GM19455 (cell line): ENCODE results near the gene TIFAB.

ENCODE experiments used
- ATAC-seq: cut with Tn5 transposase; IDR thresholded peaks from one replicate; pipeline ENCODE4 v1.9.1; 2021; ENCODE audit not compliant: unreplicated experiment

TIFAB gene

DNA sequence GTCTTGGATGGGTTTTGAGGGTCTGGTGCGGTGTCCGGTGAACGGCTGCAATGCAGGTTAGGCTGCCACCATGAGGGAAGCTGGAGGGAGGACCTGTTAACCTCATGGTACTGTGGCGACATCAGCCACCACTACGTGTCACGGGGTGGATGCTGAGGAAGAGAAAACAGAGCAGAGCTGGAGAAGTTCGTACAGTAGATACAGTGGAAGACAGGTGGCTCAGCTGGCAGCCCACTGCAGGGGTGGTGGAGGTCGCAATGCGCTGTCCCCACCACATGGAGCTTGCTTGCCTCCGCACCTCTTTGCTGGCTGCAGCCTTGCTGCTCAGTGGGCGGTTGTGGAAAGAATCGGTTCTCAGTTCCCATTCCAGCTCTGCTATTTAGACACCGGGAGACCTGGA lies 7.8 kb downstream of the TIFAB start:
- ATAC-seq, result no peak

DNA sequence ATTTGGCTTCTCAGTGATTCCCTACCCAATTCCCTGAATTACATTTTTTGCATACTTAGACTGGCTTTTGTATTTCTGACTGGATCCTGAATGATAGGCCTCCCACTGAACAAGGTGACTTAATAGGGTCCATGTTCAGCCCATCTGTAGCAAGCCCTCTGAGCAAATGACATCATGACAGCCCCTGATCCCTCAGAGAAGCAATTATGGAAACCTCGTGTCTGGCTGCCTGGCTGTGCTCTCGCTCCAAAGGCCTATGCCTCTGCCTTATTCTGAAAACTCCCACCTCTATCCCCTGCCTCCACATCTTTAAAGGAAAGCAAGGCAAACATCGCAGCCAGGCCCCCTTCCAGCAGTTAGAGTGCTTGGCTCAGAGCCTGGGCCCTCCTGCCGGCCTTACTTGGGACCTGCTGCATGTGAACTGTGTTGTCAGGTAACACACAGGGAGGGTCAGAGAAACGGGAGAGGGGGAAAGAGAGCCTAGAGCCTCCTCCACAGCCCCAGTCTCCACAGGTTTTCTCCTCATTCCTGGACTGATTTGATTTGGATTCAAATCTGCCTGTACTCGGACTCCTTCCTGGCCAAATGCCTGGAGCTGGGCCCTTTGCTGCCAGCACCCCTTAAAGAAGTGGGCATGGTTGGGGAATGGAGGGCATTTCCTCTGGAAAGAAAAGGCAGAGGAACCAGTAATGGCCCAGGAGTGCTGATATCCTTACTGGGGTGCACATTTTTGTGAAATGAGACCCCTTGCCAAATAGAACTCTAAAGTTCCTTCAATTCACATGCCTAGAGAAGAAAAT lies 8.8 kb downstream of the TIFAB start:
- ATAC-seq, result no peak

DNA sequence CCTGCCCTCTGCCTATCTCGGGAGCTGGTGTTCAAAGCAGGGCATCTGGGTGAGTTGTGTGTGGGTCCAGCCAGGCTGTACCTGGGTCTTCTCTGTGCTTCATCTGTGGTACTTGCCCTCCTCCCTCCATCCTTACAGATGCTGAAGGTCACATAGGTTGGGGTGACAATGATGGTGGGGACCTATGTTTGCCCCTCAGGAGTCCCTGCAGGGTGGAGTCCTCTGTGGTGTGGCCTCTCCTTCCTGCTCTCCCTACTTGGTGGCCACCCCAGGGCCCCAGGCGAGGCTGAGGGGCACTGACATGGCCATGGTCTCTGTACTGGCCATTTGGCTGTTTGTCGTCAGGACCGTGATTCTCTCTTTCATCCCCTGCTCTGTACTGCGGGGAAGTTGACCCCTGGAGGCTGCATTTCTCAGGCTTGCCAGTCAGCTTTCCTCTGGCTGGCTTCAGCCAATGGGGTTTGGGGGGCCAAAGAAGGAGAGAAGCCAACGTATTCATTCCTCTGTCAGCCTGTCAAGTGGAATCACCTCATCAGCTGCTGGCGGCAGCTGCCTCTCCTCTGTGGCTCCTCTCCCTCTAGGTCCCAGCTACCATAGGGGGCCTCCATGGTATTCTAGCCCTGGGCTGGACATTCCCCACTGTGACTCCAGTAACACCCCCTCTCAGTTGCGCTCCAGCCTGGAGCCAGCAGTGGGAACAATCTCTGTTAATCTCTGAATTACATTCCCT lies 9.6 kb downstream of the TIFAB start:
- no peak for ATAC-seq

DNA sequence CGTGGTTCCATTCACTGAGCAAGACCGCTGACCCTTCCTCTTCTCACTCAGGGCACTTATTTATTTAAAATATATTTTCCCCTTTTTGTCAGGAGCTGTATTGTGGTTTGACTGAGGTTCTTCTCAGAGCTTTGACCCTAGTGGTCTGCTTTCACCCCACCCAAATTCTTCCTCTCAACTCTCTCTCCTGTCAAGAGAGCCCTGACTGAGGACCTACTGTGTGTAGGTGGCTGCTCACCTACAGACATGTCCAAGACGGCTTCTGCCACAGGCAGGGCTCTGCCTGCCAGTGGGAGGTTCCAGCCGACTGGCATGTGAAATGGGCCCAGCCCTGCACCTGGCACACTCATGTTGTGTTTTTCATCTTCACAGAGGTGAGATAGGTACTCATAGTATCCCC lies 10.2 kb downstream of the TIFAB start:
- no peak for ATAC-seq

DNA sequence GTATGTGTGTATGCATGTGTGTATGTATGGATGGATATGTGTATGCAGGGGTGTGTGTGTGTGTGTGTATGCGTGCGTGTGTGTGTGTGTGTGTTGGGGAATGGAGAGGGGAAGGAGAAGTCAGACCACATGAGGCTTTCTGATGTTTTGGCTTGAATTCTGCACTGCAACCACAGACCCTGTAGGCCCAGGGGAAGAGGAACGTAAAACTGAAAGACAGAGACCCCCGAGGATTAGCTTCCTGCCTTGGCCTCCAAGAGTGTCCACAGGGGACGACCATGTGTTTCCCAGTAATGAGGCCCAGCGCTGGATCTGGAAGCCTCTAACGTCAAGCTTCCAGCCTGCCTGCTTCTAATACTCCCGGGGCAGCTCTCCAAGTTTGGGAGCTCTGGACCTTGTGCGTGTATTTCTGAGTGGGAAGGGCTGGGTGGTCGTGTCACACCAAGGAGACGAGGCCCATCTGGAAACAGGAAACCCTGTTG lies 10.8 kb downstream of the TIFAB start:
- no peak for ATAC-seq

DNA sequence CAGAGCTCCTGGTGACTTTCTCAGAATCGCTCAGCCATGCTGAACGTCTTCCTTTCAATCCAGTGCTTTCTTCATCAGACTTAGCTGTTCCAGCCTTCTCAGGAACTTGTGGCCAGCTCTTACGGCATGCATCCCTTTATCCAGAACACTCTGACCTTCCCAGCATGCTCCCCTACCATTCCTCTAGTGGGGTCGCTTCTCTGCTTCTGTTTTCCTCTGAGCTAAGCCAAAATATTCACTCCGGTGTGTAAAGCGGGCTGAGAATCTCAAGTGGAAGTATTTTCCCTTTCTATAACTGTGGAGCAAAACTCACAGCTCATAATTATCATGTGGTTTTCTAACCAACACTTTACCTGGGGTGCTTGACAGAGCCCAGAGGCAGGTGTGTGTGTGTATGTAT lies 11.2 kb downstream of the TIFAB start:
- no peak for ATAC-seq

DNA sequence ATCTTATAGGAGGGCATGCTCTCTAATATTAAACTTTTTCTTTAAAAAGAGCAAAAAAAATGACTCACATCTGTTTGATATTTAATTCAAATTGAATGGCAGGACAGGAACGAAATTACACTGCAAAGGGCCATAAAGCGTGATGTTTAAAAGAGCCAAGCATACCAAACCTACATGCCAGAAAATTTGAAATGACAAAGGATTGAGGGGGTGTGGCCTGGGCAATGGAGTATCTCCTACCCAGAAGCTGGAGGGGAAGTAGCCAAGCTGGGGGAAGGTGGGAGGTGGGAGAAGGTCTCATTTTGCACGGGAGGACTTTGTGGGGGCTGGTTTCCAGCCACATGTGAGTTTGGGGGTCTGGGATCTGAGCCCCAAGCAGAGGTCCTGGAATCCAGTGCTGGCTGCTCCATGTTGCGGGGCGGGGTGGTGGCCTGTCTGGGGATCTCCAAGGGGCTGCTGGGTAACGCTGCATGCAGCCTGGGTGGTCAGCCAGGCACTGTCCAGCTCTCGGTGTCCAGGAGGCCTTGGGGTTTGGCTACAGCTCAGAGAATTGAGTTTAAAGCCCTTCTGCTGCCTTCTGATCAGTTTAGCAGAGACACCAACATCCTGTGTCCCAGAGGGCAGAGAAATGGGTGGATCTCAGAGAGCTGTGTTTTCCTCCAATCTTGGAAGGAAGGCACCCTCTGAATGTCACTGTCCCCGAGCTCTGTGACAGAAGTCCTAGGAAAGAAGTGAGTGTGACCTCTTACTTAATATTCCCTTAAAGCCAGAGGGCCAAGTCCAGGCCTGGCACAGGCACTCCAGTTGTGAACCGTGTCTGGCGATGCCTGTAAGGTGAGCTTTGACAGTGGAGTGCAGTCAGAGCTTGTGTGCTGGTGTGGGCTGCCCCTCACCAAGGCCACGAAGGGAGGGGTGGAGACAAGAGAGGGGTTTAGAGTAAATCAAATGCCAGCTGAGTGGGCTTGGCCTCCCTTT lies 12.6 kb downstream of the TIFAB start:
- ATAC-seq, result no peak

DNA sequence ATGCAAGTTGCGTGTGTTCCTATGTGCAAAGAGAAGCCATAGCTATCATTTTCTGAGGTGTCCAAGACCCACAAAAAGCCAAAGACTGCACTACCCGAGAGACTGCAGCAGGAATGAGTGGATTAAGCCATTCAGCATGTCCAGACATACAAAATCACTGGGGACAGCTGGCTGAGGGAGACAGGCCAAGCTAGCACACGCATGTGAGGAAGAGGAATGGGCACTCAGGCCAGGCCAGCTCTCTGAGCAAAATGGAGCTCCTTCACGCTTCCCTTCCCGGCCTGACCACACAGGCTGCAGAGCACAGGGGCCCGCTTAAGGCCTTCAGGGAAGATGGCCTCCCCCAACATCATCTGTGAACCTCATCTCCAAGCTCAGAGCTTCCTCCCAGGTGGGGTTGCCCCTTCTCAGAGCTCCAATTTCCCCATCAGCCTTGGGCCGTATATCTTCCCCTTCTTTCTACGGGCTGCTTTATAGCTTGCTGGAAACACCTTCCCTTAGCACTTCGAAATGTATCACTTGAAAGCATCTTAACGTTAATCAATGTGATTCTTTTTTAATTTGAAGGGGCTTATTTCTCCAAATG lies 13.4 kb downstream of the TIFAB start:
- no peak for ATAC-seq

DNA sequence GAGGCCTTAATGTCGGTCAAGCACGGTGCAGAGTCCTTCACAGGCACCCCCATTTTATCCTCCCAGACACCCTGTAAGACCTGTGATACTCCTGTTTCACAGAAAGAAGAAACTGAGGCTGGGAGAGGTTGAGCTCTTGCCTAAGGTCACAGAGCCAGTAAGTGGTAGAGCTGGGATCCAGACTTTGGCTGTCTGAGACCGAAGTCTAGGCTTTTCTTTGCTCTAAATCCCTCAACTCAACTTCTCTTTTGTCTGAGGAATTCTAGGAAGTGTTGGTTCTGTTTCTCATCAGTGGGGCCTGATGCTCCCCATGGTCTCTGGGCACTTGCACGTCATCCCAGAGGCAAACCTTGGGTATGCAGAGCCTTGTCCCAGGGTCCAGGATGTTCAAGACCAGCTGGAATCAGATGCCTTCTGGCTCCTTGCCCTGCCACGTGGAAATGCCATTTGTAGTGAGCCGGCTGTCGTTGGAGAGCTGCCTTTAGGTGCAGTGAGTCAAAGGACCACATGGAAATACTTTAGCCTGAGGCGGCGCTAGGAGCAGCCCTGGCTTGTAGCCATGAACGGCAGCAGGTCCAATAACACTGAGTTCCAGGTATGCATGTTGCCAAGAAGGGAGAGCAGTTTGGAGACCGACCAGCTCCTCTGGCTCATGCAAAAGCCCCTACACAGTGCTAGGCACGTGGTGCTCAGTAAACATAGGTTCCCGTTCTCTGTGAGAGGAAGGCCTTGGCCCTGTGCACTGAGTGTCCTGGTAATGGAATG lies 14.2 kb downstream of the TIFAB start:
- no peak for ATAC-seq

DNA sequence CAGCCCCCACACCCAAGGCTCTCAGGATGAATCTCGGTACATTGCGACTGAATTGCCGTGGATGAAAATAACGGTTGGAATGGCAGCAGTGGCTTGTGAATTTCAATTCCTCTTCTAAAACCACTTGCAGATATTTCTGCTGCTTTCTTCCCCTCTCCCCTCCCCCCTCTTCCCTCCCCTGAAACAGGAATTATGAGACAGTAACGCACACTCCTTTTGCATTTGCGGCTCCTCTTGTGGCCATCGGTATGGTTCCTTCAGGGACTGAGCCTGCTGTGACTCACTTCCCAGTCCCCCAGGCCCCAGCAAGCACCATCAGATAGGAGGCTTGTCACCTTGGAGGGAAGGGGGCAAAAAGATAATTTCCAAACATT lies 14.7 kb downstream of the TIFAB start:
- no peak for ATAC-seq

DNA sequence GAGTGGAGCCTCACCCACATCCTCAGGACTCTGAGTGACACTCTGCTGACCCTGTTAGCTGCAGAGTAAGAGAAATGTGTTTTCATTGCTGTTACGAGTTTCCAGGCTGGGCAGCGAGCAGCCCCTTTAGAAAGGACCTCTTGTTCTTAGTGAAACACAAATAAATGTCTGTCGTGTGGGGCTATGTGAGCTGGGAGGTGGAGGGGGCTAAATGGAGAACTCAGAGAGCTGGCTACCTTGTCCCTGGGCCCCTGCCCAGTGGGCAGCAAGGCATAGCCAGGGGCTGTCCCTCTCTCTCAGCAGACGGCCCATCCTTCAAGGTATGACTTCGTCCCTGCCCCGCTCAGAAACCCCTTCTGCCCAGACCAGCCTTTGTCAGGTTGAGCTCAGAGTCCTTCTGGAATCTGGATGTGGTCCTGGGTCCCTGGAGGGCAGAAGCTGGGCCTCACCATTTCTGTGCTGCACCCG lies 15.2 kb downstream of the TIFAB start:
- no peak for ATAC-seq

DNA sequence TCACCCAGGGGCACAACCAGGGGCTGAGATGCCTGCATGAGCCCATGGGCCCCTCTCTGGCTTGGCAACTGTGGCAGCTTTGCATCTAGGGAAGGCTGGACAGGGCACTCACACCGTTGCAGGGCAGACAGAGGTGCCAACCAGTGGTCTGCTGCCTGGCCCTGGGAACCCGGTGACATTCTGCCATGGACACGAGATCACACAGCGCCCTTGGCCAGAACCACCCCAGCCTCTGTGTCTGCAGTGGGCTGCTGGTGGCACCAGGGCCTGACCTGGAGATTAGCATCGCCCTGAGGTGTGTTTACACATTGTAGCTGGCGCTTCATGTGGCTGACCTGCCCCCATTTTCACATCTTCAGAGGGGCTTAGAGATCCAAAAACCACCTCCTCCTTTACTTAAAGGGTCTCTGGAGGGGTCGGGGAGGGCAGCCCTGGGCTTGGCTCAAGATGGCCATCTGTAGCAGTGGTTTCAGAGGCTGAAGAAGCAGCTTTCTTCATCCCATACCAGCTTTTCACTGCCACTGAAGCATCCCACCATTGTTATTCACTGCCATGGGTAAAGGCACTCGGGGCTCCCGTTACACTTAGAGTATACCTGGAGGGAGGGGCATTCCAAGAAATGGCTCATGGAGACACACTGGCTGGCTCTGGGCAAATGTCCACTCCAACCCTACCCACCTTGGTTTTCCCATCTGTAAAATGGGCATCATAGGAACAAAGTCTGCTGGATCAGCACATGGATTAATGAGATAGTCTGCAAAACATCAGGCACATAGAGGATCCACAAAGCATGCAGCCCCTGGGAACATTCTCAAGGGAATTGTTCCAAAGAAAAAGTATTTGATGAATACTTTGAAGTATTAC lies 16.5 kb downstream of the TIFAB start:
- no peak for ATAC-seq

DNA sequence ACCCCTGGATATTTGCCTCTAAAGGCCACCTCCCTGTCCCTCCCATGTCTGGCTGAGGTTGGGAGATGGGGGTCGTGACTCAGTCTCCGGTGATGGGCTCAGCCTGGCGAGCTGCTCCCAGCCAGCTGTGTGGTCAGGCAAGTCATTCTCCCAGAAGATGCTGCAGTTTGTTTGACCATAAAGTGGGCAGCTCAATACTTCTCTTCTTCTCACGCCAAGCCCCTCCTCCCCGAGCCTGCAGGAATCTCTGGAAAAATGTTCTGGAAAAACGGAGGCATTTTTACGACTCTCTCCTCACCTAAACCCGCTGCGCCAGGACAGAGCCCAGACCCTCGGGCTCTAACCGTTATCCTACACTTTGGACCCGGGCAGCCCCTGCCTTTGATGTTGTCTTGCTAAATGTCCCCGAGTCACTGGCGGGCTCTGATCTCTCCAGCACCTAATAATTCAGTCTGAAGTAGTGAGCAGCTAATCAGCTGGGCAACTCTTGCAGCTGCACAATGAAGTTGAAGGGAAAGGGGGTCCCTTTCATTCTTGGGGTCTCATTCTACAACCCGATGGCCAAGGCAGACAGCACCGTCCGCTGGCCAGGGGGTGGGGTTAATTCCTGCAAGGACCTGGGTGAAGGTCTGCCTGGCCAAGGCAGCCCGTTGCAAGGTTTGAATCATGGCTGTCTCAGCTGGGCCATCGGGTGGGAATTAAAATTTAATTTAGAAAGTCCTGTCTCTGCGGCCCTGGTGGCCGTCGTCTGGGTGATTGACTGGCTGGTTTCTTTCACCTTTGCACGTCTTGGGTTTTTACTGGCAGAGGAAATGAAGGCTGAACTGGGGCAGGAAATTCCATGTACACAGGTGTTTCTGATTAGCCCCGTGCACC lies 17.3 kb downstream of the TIFAB start:
- no peak for ATAC-seq

DNA sequence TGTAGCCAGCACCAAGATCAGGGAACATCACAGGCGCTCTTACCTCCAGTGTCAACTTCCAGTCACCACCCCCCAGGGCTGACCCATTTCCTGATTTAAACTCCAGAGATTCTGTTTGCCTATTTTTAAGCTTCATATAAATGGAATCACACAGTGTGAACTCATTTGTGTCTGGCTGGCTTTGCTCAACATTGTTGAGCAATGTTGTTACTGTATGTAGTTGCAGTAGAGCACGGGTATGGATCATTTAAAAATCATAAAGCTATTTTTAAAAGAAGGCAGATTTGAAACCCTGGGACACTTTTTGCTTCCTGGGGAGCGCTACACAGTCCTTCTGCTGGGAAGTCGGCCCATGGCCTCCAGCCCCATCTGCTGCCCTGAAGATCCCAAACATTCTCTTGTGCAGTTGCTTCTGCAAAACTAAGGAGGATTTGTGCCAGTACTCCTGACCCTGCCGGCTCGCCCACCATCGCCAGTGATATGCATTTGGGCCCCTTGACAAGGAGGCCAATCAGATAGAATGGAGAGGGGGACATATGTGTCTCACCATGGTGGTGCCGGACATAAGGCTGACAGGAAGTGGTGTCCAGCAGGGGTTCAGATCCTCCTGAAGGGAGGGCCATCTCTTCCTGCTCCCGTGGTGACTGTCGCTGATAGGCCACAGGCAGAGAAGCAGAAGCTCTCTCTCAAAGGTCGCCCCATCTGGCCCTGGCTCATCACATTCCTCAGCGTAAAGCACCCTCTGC lies 18.3 kb downstream of the TIFAB start:
- ATAC-seq, result no peak

DNA sequence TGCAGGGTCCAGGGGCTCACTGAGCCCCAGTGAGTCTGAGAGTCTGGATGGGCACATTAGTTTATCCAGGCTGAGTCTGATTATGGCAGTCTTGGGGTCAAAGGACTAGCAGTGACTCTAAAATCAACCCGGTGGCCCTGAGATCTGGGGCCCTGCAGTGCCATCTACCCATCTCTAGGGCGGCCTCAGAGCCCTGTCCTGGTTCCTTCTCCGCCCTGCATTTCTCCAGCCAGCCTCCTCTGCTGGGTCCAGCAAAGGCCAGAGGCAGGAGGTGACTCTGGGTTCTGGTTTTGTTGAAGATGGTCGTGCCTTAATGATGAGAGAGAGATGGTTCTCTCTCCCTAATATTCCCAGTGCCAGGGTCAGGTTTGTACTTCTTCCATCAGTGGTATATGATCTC lies 20.0 kb downstream of the TIFAB start:
- ATAC-seq, result no peak

DNA sequence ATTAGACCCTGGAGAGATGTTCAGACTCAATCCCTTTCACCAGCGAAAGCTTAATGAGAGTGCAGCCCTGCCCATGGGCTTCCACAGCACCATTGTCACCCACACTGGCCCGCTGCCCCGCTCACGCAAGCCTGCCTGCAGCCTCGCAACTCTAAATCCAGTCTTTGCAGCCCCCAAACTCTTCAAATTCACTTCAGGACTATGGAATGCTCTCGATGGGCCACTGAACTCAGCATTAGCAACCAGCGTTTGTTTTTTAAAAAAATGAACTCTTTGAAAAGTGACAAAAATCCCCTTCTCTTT lies 22.1 kb downstream of the TIFAB start:
- no peak for ATAC-seq

DNA sequence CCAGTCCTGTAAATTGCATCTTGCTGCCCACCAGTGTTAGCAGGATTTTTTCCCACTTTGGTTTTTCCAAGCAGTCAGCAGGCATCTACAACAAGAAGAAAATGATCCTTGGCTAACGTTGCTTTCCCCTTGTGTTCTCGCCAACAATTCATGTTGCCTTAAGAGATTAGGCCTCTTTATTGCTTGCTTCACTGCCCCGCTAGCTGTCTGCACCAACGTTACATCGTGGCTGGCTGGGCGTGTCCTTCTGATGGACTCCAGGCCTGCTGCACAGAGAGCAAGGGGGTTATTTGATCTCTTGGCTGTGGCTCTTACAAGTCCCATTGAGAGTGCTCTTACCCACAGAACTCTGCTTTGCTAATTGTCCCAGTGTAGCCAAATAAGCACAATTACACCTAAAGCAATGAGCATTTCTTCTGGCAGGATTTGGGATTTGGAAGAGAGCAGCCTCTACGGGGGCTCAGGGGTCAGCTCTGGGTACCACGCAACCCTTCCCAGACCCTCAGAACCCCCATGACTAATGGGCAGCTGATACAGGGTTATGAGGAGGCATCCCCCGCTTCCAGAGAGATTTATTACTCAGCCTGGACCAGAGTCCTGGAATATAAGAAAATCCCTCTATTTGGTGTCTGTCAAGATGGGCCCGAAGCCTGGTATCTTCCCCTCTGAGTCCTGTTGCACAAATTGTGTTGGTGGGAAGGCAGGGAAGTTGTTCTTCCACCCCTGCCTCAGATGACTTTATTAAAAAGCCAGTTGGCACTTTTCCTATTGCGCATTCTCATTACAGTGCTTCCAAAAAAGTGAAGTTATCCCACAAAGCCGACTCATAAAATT lies 22.6 kb downstream of the TIFAB start:
- no peak for ATAC-seq
